Tibial nerve (tissue), 4 donors: ENCODE measurements around the gene ABCC4.

ENCODE experiments used
- CTCF ChIP-seq, 5 experiments: fragments of 200-600 bp in 3 of 5; fragments of 450-650 bp in 2 of 5; sonication (generic) in 3 of 5; IDR thresholded peaks; one replicate each; pipeline ENCODE4 v1.5.1; 2016 to 2019; ENCODE audit warnings: antibody characterized with exemption in 5 of 5, mild to moderate bottlenecking in 3 of 5, moderate library complexity in 2 of 5
- EP300 ChIP-seq, 2 donors: sonication (generic); formaldehyde crosslinking; IDR thresholded peaks; one replicate each; pipeline ENCODE4 v1.6.1; 2017; ENCODE audit warnings: antibody characterized with exemption in 2 of 2, mild to moderate bottlenecking in 1 of 2
- POLR2A ChIP-seq, 2 donors: fragments of 450-650 bp; IDR thresholded peaks; one replicate each; pipeline ENCODE4 v1.6.1; 2017; ENCODE audit warnings: antibody characterized with exemption in 2 of 2, mild to moderate bottlenecking in 2 of 2, moderate library complexity in 2 of 2

GRCh38 chr13:95099541-95099940, 201.7 kb downstream of the ABCC4 start:
- TF ChIP-seq CTCF (IDR thresholded peaks at IDR 0.05): no peak
- no peak for TF ChIP-seq EP300 (IDR thresholded peaks at IDR 0.05)
- no peak for TF ChIP-seq POLR2A (IDR thresholded peaks at IDR 0.05)
